Urinary bladder (tissue), 4 donors: ENCODE measurements around the gene ITGB8. TPM values are rescaled to one million over a fixed set of nuclear protein-coding genes. Genes with fewer than 3 reads are reported as not detected.
A peak's percentile ranks its signal among the peaks of the same experiment; 100 is the strongest.
"Not testable (repeated sequence)": the region's sequence is repeated elsewhere in the genome, so short reads cannot be mapped to it uniquely, and the experiment has no call there.

ENCODE experiments used
- DNase-seq: peaks from one replicate; pipeline ENCODE4 v3.0.0-alpha.2; 2015; ENCODE audit errors: extremely low spot score
- H3K27ac ChIP-seq: one replicate; pipeline ENCODE4 v1.5.1; 2013; ENCODE audit warnings: low read depth, mild to moderate bottlenecking, moderate library complexity
- H3K36me3 ChIP-seq: one replicate; pipeline ENCODE4 v1.6.1; 2013; ENCODE audit warnings: mild to moderate bottlenecking, moderate library complexity; ENCODE audit not compliant: insufficient read depth
- H3K4me1 ChIP-seq: one replicate; pipeline ENCODE4 v1.6.1; 2013; ENCODE audit warnings: mild to moderate bottlenecking, moderate library complexity; ENCODE audit not compliant: insufficient read depth
- H3K4me3 ChIP-seq: one replicate; pipeline ENCODE4 v1.5.1; 2013; ENCODE audit warnings: low read depth, low read length
- WGBS: extraction: QIAGEN DNeasy Blood & Tissue Kit; methylation state at CpG from one replicate; pipeline ENCODE4 v1.1.7; 2013; 5-methylcytosine and 5-hydroxymethylcytosine counted together
- polyA plus RNA-seq: library from polyadenylated mRNA; stranded (reverse); fragments of 200-250 nt; gene quantifications from one replicate; pipeline ENCODE4 v1.2.3, GENCODE V29; 2013
- total RNA-seq: library from RNA; depleted of rRNA; stranded (reverse); fragments of >200 nt; gene quantifications from one replicate; pipeline ENCODE4 v1.2.3, GENCODE V29; 2014
- donor health status: healthy with polysubstance abuse.
- donor health status: healthy.

ITGB8 gene
- total and polyA plus RNA-seq, 2 donors = 6.3 to 106 TPM

DNA sequence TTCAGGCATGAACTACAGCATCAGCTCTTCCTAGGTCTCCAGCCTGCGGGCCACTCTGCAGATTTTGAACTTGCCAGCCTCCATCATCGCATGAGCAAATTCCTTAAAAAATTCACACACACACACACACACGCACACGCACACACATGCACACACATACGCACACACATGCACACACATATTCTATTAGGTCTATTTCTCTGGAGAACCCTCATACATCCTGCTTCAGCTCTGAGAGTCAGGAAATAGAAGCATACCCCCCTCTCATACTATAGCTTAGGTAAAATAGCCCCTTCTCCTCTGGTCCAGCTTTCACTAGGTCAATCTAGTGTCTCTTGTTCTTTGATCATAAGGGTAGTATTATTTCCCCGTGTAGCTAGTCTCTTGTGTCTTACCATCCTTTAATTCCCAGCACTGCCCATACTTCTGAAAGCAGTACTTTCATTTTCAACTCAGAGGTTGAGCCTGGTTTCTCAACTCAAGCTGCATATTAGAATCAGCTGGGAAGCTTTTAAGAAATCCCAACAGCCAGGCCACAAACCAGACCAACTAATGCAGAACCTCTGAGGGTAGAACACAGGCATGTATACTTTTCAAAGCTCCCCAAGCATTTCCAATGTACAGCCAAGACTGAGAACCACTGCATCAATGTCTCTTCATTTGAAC, 30.9 kb upstream of the ITGB8 start:
- DNase-seq = no peak
- peak overlapping the region; percentile 52 for H3K27ac ChIP-seq
- H3K4me1 ChIP-seq = no peaks in the 10 kb centered on the region
- H3K4me3 ChIP-seq = no peak overlapping the region
- no peaks in the 10 kb centered on the region for H3K36me3 ChIP-seq
- 86% methylated on average over 6 of the region's 6 CpGs for WGBS

DNA sequence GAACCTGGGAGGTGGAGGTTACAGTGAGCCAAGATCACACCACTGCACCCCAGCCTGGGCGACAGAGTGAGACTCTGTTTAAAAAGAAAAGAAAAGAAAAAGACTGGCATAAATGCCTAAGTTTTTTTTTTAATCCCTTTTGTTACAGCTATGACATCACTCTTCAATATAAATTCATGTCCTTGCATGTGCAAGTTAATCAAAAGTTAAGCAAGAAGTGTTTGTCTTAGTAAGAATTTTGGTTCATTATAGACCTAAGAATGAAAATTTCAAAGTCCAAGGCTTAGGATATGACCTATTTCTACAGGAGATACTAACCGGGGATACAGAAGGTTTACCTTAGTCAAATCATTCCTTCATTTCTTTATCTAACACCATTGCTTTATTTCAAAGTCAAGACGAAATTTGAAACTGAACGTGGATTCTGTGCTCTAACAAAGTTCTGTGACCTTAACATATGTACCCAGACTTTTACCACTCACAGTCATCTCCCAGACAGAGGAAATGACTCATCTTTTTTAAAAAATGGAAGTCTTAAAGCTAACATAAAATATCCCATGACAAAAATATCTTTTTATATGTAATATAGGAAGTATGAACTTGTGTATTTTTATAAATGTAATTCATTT, 29.3 kb upstream of the ITGB8 start:
- 71% methylated on average over 4 of the region's 4 CpGs for WGBS
- no peak for DNase-seq
- no peaks in the 10 kb centered on the region for H3K4me1 ChIP-seq
- H3K4me3 ChIP-seq = no peak overlapping the region
- no peaks in the 10 kb centered on the region for H3K36me3 ChIP-seq
- no peak overlapping the region for H3K27ac ChIP-seq

DNA sequence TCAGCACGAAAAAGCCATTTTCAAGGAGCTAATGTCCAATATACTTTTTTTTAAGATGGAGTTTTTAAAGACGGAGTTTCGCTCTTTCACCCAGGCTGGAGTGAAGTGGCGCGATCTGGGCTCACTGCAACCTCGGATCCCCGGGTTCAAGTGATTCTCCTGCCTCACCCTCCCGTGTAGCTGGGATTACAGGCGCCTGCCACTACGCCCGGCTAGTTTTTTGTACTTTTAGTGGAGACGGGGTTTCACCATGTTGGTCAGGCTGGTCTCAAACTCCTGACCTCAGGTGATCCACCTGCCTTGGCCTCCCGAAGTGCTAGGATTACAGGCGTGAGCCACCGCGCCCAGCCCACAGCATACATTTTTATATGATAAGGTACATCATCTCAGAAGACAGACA, 28.4 kb upstream of the ITGB8 start:
- not testable (repeated sequence) for H3K4me3 ChIP-seq, DNase-seq, H3K36me3 ChIP-seq, H3K27ac ChIP-seq, H3K4me1 ChIP-seq
- WGBS = 97% methylated on average over 16 of the region's 16 CpGs

DNA sequence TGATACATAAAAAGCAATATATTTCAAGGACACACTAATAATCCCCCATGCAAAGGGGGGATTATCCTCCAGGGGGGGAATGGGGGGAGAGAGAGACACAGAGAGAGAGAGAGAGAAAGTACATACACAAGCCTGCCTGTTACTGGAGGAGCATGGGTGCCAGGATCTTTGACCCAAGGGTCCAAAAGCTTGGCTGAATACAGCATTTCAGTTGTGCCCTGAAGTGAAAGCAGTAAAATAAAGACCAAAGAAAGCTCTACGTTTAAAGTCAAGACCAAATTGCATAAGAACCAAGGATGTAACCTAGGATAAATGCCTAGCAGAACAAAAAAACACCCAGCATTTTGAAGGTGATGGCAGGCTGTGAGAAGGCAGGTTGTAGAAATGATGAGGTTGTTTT, 27.8 kb upstream of the ITGB8 start:
- no peaks in the 10 kb centered on the region for H3K4me1 ChIP-seq
- H3K36me3 ChIP-seq = no peaks in the 10 kb centered on the region
- H3K27ac ChIP-seq = no peak overlapping the region
- DNase-seq = no peak
- no peak overlapping the region for H3K4me3 ChIP-seq
- WGBS = 51% methylated on average over 1 of the region's 1 CpG

GRCh38 chr7:20304366-20304765, 26.3 kb upstream of the ITGB8 start:
- no peak overlapping the region for H3K27ac ChIP-seq
- H3K36me3 ChIP-seq = no peaks in the 10 kb centered on the region
- no peak for DNase-seq
- 83% methylated on average over 4 of the region's 4 CpGs for WGBS
- H3K4me1 ChIP-seq = no peaks in the 10 kb centered on the region
- no peak overlapping the region for H3K4me3 ChIP-seq

GRCh38 chr7:20305726-20306125, 25.0 kb upstream of the ITGB8 start:
- WGBS = 94% methylated on average over 1 of the region's 1 CpG
- DNase-seq = no peak
- Histone ChIP-seq H3K36me3 (no peaks in the 10 kb centered on the region), H3K27ac (no peak overlapping the region), H3K4me3 (no peak overlapping the region), H3K4me1 (no peaks in the 10 kb centered on the region)

DNA sequence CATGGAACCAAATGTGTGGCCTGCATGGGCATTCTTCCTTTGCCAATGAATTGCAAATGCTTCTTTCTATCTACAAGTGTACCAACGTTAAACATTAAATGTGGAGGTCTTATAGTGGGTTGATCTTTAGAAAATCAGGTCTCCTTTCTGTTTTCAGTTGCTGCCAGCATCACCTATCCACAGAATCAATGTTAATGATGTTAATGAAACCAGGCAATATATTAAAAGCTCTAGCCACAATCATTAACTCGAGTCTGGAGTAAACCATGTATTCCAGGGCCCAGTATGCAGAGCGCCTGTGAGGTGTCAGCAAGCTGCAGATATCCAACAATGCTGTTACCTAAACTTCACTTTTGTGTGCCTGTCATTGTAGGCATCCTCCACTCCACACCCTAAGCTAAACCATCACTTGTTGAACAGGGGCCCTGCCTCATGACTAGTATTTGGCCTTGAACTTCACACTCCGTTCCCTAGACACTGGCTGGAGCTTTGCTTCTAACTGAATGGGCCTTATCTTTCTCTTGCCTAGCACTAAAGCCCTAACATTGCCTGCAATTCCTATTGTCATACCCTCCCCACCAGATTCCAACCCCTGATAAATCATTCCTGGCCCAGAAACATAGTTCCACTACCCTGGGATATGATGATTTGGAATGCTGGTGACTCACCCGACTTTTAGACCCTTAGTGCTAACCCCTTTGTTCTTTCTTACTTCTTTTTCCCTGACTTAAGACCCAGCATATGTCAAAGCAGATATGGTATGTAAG, 24.3 kb upstream of the ITGB8 start:
- 75% methylated on average over 5 of the region's 5 CpGs for WGBS
- no peaks in the 10 kb centered on the region for H3K4me1 ChIP-seq
- no peak overlapping the region for H3K27ac ChIP-seq
- no peaks in the 10 kb centered on the region for H3K36me3 ChIP-seq
- DNase-seq = no peak
- H3K4me3 ChIP-seq = no peak overlapping the region

- Histone ChIP-seq H3K36me3 (no peaks in the 10 kb centered on the region), H3K4me3 (no peak overlapping the region), H3K4me1 (no peaks in the 10 kb centered on the region), H3K27ac (no peak overlapping the region)
- 48% methylated on average over 2 of the region's 2 CpGs for WGBS
- DNase-seq = no peak
These were observed 23.6 kb upstream of the ITGB8 start for GRCh38 chr7:20307119-20307518.

- no peak overlapping the region for H3K4me3 ChIP-seq
- H3K27ac ChIP-seq = no peak overlapping the region
- WGBS = 63% methylated on average over 7 of the region's 7 CpGs
- no peaks in the 10 kb centered on the region for H3K36me3 ChIP-seq
- DNase-seq = no peak
- H3K4me1 ChIP-seq = no peaks in the 10 kb centered on the region
These were observed 22.8 kb upstream of the ITGB8 start for GRCh38 chr7:20307901-20308300.

DNA sequence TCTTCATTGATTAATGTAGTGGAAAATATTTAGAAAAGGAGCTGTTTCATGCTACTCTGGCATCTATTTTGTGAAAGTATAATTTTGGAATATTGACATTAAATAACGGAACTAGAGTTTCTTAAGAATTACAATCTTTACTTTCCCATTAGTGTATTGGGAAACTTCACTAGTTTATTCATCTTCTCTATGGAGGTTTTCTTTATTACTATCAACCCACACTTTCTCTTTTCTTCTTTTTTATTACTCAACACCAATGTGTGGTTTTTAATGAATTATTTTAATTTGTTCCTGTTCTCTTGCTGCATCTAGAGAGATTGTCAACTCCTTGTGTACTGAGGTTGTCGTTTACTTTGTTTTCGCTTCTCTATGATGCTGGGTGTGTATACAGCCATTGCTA, 20.4 kb upstream of the ITGB8 start:
- H3K4me1 ChIP-seq = no peaks in the 10 kb centered on the region
- WGBS = 93% methylated on average over 3 of the region's 3 CpGs
- no peak overlapping the region for H3K27ac ChIP-seq
- no peaks in the 10 kb centered on the region for H3K36me3 ChIP-seq
- H3K4me3 ChIP-seq = no peak overlapping the region
- no peak for DNase-seq

DNA sequence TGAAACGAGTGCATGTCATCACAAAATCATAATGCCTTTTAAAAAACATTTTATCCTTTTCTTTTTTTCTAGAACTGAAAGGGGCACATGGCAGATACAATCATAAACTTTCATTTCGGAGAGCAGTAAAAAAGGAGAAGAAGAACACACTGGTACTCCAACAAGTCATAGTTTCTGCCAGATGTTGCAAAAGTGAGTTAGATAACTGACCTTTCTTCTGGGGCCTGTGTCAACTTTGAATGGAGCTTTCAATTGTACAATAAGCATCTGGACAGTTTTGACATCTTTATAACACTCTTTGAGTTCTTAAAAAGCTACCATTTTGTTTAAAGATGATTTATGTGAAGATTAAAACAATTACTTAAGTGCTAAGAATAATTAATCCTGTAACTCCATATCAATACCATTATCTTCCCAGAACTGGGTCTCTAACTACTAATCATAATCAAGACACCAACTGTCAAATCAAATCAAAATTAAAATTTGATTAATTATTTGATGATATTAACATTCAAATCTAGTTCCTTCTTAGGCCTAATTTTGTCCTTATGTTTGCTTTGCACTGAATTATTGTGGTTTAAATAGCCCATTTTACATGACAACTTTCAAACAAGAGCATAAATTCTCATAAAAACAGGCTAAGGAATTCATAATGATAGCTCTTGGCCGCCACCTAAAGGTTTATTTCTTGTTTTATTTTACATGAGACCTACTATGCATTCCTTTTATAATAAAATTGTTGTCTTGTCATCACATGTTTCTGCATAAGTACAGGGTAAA, 19.5 kb upstream of the ITGB8 start:
- Histone ChIP-seq H3K27ac (no peak overlapping the region), H3K4me3 (no peak overlapping the region), H3K4me1 (no peaks in the 10 kb centered on the region), H3K36me3 (no peaks in the 10 kb centered on the region)
- no peak for DNase-seq
- 65% methylated on average over 3 of the region's 3 CpGs for WGBS

DNA sequence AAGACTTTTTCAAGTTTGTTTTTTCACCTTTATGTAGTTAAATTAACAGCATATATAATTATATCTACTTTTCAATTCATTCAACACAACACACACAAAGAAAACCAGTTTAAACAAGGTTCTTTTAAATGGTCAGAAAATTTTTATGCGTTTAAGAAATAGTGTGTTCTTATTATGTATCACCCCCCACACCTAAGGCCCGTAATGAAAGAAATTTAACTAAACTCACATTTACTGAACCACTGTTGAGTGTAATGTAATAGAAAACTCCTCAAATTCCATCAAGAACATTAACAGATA, 19.0 kb upstream of the ITGB8 start:
- Histone ChIP-seq H3K4me3 (no peak overlapping the region), H3K27ac (no peak overlapping the region), H3K4me1 (no peaks in the 10 kb centered on the region), H3K36me3 (no peaks in the 10 kb centered on the region)
- 88% methylated on average over 2 of the region's 2 CpGs for WGBS
- DNase-seq = no peak

DNA sequence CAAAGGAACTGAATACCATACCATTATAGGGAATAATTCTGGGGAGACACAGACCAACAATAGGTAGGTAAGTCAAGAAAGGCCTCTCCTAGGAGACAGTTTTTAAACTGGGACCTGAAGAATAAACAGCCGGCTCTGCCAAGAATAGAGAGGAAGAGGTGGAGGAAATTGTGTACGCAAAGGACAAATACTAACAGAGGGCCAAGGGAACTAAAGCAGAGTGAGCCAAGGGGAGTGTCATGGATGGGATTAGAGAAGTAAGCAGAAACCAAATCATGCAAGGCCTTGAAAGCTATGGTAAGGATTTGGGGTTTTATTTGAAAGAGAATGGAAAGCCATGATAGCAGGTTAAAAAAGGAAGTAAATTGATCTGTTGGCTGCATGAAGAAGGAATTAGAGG, 18.1 kb upstream of the ITGB8 start:
- Histone ChIP-seq H3K4me3 (no peak overlapping the region), H3K36me3 (no peaks in the 10 kb centered on the region), H3K4me1 (no peaks in the 10 kb centered on the region), H3K27ac (no peak overlapping the region)
- WGBS = 42% methylated on average over 2 of the region's 2 CpGs
- DNase-seq = no peak

DNA sequence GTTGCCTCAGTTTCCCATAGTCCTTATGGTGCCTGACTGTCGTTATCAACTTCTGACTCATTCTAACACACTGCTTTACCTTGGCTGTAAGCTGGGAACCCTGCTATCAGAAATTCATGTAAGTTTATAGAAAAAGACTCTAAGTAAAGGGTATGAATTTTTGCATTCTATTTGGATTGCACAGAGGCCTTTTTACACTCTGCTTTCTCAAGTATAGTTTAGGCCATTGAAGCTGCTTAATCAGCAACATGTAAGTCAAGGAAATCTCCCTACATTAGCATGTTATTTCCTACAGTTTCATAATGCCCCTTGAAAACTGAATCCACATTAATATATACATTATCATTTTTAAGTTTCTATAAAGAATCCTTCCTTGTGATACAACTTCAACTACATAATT, 17.1 kb upstream of the ITGB8 start:
- WGBS = 93% methylated on average over 1 of the region's 1 CpG
- no peaks in the 10 kb centered on the region for H3K4me1 ChIP-seq
- no peak overlapping the region for H3K27ac ChIP-seq
- DNase-seq = no peak
- no peak overlapping the region for H3K4me3 ChIP-seq
- H3K36me3 ChIP-seq = no peaks in the 10 kb centered on the region
